H9 (cell line): Measurements from ENCODE around the gene ACP4. TPM values are rescaled to one million over a fixed set of nuclear protein-coding genes. Genes with fewer than 3 reads are reported as not detected.

Source experiments
- DNase-seq: peaks from one replicate; pipeline ENCODE4 v3.0.0-alpha.2; 2017
- H2AFZ ChIP-seq: one replicate; pipeline ENCODE4 v1.6.1; 2013; ENCODE audit warnings: mild to moderate bottlenecking, low read length, control low read depth, moderate library complexity
- H2AK5ac ChIP-seq: 2 replicates; pipeline ENCODE4 v1.6.1; 2013; ENCODE audit warnings: low read length, control low read depth, mixed read lengths; ENCODE audit not compliant: insufficient read length
- H2BK120ac ChIP-seq: one replicate; pipeline ENCODE4 v1.6.1; 2013; ENCODE audit warnings: low read depth, mild to moderate bottlenecking, low read length, control low read depth, inconsistent platforms; ENCODE audit not compliant: poor library complexity, severe bottlenecking
- H2BK12ac ChIP-seq: 2 replicates; pipeline ENCODE4 v1.6.1; 2013; ENCODE audit warnings: low read length, control low read depth, mixed read lengths, low read depth; ENCODE audit not compliant: insufficient read length
- H2BK15ac ChIP-seq: 2 replicates; pipeline ENCODE4 v1.6.1; 2013; ENCODE audit warnings: low read depth, low read length, control low read depth
- H2BK20ac ChIP-seq: one replicate; pipeline ENCODE4 v1.6.1; 2013; ENCODE audit warnings: low read depth, mild to moderate bottlenecking, low read length, control low read depth, inconsistent platforms; ENCODE audit not compliant: poor library complexity, severe bottlenecking
- H2BK5ac ChIP-seq: 2 replicates; pipeline ENCODE4 v1.6.1; 2013; ENCODE audit warnings: low read length, control low read depth, mixed read lengths; ENCODE audit not compliant: insufficient read length
- H3K14ac ChIP-seq: 2 replicates; pipeline ENCODE4 v1.6.1; 2013; ENCODE audit warnings: low read length, control low read depth; ENCODE audit not compliant: insufficient read depth
- H3K18ac ChIP-seq: 2 replicates; pipeline ENCODE4 v1.6.1; 2013; ENCODE audit warnings: low read depth, mild to moderate bottlenecking, mixed read lengths, low read length, control low read depth; ENCODE audit not compliant: insufficient read length
- H3K23ac ChIP-seq: 2 replicates; pipeline ENCODE4 v1.6.1; 2013; ENCODE audit warnings: low read length, control low read depth, mixed read lengths, low read depth; ENCODE audit not compliant: insufficient read length
- H3K23me2 ChIP-seq: 2 replicates; pipeline ENCODE4 v1.6.1; 2013; ENCODE audit warnings: low read depth, mild to moderate bottlenecking, mixed read lengths, low read length, control low read depth; ENCODE audit not compliant: insufficient read length, poor library complexity, severe bottlenecking
- H3K27ac ChIP-seq: 2 replicates; pipeline ENCODE4 v1.5.1; 2013; ENCODE audit warnings: low read length, control low read depth, mixed read lengths, low read depth; ENCODE audit not compliant: insufficient read length
- H3K27me3 ChIP-seq: 2 replicates; pipeline ENCODE4 v1.6.1; 2013; ENCODE audit warnings: low read length, control low read depth, inconsistent platforms; ENCODE audit not compliant: insufficient read depth
- H3K4ac ChIP-seq: 2 replicates; pipeline ENCODE4 v1.6.1; 2013; ENCODE audit warnings: low read depth, mild to moderate bottlenecking, control low read depth, inconsistent platforms, low read length, moderate library complexity
- H3K4me1 ChIP-seq: 2 replicates; pipeline ENCODE4 v1.6.1; 2013; ENCODE audit warnings: low read length, control low read depth, inconsistent platforms; ENCODE audit not compliant: insufficient read depth
- H3K4me2 ChIP-seq: 2 replicates; pipeline ENCODE4 v1.6.1; 2013; ENCODE audit warnings: low read length, control low read depth, mixed read lengths; ENCODE audit not compliant: insufficient read length, insufficient read depth
- H3K56ac ChIP-seq: 2 replicates; pipeline ENCODE4 v1.6.1; 2013; ENCODE audit warnings: low read depth, mild to moderate bottlenecking, mixed read lengths, low read length, control low read depth; ENCODE audit not compliant: insufficient read length
- H3K79me1 ChIP-seq: 2 replicates; pipeline ENCODE4 v1.6.1; 2013; ENCODE audit warnings: low read depth, mild to moderate bottlenecking, moderate library complexity, low read length, control low read depth, inconsistent platforms; ENCODE audit not compliant: insufficient read depth, poor library complexity, severe bottlenecking
- H3K79me2 ChIP-seq: 2 replicates; pipeline ENCODE4 v1.6.1; 2013; ENCODE audit warnings: low read length, control low read depth, inconsistent platforms; ENCODE audit not compliant: insufficient read depth
- H3K9ac ChIP-seq: 2 replicates; pipeline ENCODE4 v1.6.1; 2013; ENCODE audit warnings: low read length, control low read depth, mixed read lengths; ENCODE audit not compliant: insufficient read length; ENCODE audit errors: extremely low read depth
- H3K9me3 ChIP-seq: one replicate; pipeline ENCODE4 v1.6.1; 2013; ENCODE audit warnings: low read depth, low read length, inconsistent platforms; ENCODE audit not compliant: control insufficient read depth
- H3T11ph ChIP-seq: one replicate; pipeline ENCODE4 v1.6.1; 2013; ENCODE audit warnings: mild to moderate bottlenecking, low read length, control low read depth, inconsistent platforms
- H4K20me1 ChIP-seq: one replicate; pipeline ENCODE4 v1.6.1; 2013; ENCODE audit not compliant: control insufficient read depth, insufficient read length, insufficient read depth
- H4K5ac ChIP-seq: 2 replicates; pipeline ENCODE4 v1.6.1; 2013; ENCODE audit warnings: low read depth, mild to moderate bottlenecking, mixed read lengths, low read length, control low read depth; ENCODE audit not compliant: insufficient read length
- H4K8ac ChIP-seq: replicated peaks from 2 replicates; pipeline ENCODE4 v1.6.1; 2013; ENCODE audit warnings: low read length, control low read depth, mixed read lengths, low read depth; ENCODE audit not compliant: insufficient read length
- H4K91ac ChIP-seq: 2 replicates; pipeline ENCODE4 v1.6.1; 2013; ENCODE audit warnings: low read depth, mild to moderate bottlenecking, moderate library complexity, mixed read lengths, low read length, control low read depth; ENCODE audit not compliant: insufficient read length
- H3K27ac Mint-ChIP-seq, 3 experiments: 2 replicates in 2 of 3; 3 replicates in 1 of 3; pipeline ENCODE4 v1.8.0; 2020 to 2021; ENCODE audit warnings: mixed read lengths in 3 of 3, mild to moderate bottlenecking in 1 of 3, moderate library complexity in 1 of 3
- H3K27me3 Mint-ChIP-seq: 2 replicates; pipeline ENCODE4 v1.8.0; 2021; ENCODE audit warnings: low read depth, mild to moderate bottlenecking, moderate library complexity, mixed read lengths
- H3K36me3 Mint-ChIP-seq, 3 experiments: 2 replicates in 2 of 3; 3 replicates in 1 of 3; pipeline ENCODE4 v1.8.0; 2020 to 2021; ENCODE audit warnings: low read depth in 3 of 3, mixed read lengths in 3 of 3; ENCODE audit not compliant: insufficient read depth in 1 of 3
- H3K4me1 Mint-ChIP-seq, 2 experiments: 2 replicates each; pipeline ENCODE4 v1.8.0; 2020; ENCODE audit warnings: mixed read lengths in 2 of 2
- H3K4me3 Mint-ChIP-seq, 2 experiments: 2 replicates in 1 of 2; 3 replicates in 1 of 2; pipeline ENCODE4 v1.8.0; 2020 to 2021; ENCODE audit warnings: mild to moderate bottlenecking in 2 of 2, mixed read lengths in 2 of 2, moderate library complexity in 1 of 2
- H3K9me3 Mint-ChIP-seq, 2 experiments: 2 replicates in 1 of 2; 3 replicates in 1 of 2; pipeline ENCODE4 v1.8.0; 2020; ENCODE audit warnings: mild to moderate bottlenecking in 2 of 2, mixed read lengths in 2 of 2, moderate library complexity in 1 of 2
- WGBS: extraction: QIAGEN DNeasy Blood & Tissue Kit; methylation state at CpG from one replicate; pipeline ENCODE4 v1.1.7; 2013; ENCODE audit warnings: missing lambda C conversion rate, low lambda C conversion rate, mixed read lengths; ENCODE audit not compliant: insufficient read length; ENCODE audit errors: extremely low coverage; 5-methylcytosine and 5-hydroxymethylcytosine counted together
- total RNA-seq: library from RNA; stranded (reverse); gene quantifications from 2 replicates; pipeline ENCODE4 v1.2.1, GENCODE V29; 2021
- TF ChIP-seq, protein P1 (sequence below): fragments of 200-600 bp; sonication (generic); conservative IDR thresholded peaks from 3 replicates; pipeline ENCODE4 v1.8.0; 2021; ENCODE audit warnings: antibody characterized with exemption, mild to moderate bottlenecking

ACP4 gene
- total RNA-seq, 1 experiment from 2014 or later = not detected

DNA sequence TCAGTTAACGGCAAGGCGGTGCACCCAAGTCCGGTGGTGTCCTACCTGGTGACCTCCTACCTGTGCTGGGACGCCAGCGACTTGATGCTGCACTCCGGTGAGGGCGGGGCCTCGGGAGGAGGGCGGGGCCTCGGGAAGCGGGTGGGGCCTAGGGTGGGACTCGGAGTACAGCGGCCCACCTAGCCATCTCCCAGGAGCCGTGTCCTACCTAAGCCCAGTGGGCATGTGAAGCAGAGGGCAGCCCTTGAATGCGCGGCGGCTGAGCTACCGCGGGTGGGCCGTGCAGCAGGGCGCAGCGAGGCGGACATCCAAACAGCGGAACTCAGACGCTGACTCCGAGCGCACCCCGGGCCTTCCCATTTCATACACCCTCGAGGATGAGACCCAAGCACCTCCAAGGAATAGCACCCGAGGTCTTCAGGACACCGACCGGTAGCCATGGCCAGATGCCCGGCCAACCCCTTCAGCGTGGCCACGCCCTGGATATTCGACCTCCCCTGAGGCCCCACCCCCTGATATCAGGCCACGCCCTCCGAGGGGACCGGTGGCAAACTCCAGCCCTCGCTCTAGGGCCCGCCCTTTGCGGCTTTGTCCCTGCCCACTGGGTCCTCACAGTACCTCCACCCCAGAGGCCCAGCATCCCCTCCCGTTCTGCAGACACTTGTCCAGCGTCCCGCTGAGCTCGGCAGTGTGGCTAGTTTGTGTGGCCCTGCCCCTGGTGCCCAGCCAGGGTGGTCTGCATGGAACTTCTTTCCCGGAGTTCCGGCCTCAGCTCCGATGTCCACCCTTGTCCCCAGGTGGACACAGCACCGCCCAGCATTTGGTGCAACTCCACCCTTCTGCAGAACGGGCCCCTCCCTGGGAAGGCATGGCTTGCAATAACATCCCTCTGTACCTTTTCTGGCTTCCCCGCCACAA lies 28.0 kb downstream of the ACP4 start:
- Mint-ChIP-seq H3K9me3 (peaks cover 3 to 4% of the 10 kb centered on the region in 2 experiments; a peak in 3 of 5 replicates), H3K4me1 (peaks cover 33 to 42% of the 10 kb centered on the region in 2 experiments), H3K36me3 (peaks cover 0 to 2% (median 0%) of the 10 kb centered on the region in 3 experiments; a peak in 4 of 7 replicates), H3K4me3 (peak overlapping the region; percentile 76 to 87), H3K27me3 (peaks cover 87% of the 10 kb centered on the region), H3K27ac (peak overlapping the region in 2 of 3 experiments; percentile 48 to 75; a peak in 3 of 7 replicates)
- Histone ChIP-seq H3K4me2 (peak overlapping the region; percentile 68), H3K79me2 (no peaks in the 10 kb centered on the region), H3T11ph (no peak overlapping the region), H3K23me2 (peaks cover 8% of the 10 kb centered on the region), H4K20me1 (no peaks in the 10 kb centered on the region), H3K56ac (no peak overlapping the region), H3K9ac (no peak overlapping the region), H3K14ac (peak overlapping the region; percentile 53; the same call in 1 of the 2 replicates), H4K8ac (no peak overlapping the region), H3K4ac (no peak overlapping the region), H2AK5ac (no peak overlapping the region), H2BK12ac (no peak overlapping the region), H3K79me1 (no peaks in the 10 kb centered on the region), H2BK20ac (no peak overlapping the region), H3K23ac (no peak overlapping the region), H2AFZ (no peak overlapping the region), H3K18ac (no peak overlapping the region), H4K5ac (no peak overlapping the region), H3K4me1 (peaks cover 5% of the 10 kb centered on the region; the same call in 1 of the 2 replicates), H4K91ac (no peak overlapping the region), H2BK5ac (no peak overlapping the region), H2BK15ac (no peak overlapping the region), H2BK120ac (no peak overlapping the region), H3K27me3 (peaks cover 12% of the 10 kb centered on the region; the same call in 1 of the 2 replicates), H3K9me3 (no peaks in the 10 kb centered on the region), H3K27ac (no peak overlapping the region)
- TF ChIP-seq, protein P1, sequence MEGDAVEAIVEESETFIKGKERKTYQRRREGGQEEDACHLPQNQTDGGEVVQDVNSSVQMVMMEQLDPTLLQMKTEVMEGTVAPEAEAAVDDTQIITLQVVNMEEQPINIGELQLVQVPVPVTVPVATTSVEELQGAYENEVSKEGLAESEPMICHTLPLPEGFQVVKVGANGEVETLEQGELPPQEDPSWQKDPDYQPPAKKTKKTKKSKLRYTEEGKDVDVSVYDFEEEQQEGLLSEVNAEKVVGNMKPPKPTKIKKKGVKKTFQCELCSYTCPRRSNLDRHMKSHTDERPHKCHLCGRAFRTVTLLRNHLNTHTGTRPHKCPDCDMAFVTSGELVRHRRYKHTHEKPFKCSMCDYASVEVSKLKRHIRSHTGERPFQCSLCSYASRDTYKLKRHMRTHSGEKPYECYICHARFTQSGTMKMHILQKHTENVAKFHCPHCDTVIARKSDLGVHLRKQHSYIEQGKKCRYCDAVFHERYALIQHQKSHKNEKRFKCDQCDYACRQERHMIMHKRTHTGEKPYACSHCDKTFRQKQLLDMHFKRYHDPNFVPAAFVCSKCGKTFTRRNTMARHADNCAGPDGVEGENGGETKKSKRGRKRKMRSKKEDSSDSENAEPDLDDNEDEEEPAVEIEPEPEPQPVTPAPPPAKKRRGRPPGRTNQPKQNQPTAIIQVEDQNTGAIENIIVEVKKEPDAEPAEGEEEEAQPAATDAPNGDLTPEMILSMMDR = no peak
- whole genome bisulfite sequencing = no CpG with 5 or more reads among the region's 52 CpGs
- peak; percentile 94 for DNase-seq
